ENCODE data around the gene CDK15.

GRCh38 chr2:201881741-201882140 lies 75.4 kb downstream of the CDK15 start:
- no peak for TF ChIP-seq SP1 (IDR thresholded peaks at IDR 0.05)
- no peak for TF ChIP-seq ELF4 (IDR thresholded peaks at IDR 0.05)
- no peak for TF ChIP-seq FOXK2 (IDR thresholded peaks at IDR 0.05)
- no peak for TF ChIP-seq ARNT (IDR thresholded peaks at IDR 0.05)
- no peak for TF ChIP-seq PKNOX1 (IDR thresholded peaks at IDR 0.05)
- no peak for TF ChIP-seq SUZ12 (IDR thresholded peaks at IDR 0.05)
- TF ChIP-seq L3MBTL2 (conservative IDR thresholded peaks at IDR 0.05): no peak
- TF ChIP-seq BHLHE40 (IDR thresholded peaks at IDR 0.05; ENCODE audit: borderline replicate concordance): no peak
- no peak for TF ChIP-seq CTBP1 (IDR thresholded peaks at IDR 0.05; ENCODE audit: borderline replicate concordance)
- TF ChIP-seq TARDBP (IDR thresholded peaks at IDR 0.05): no peak
